Cardiac fibroblast (primary cell): ENCODE data around the gene SOX30.
"Not testable (repeated sequence)": the region's sequence is repeated elsewhere in the genome, so short reads cannot be mapped to it uniquely, and the experiment has no call there.

ENCODE experiments used
- DNase-seq, 2 donors: peaks; one replicate each; pipeline versions ENCODE4 v3.0.0 to v3.0.0-alpha.2; 2010; ENCODE audit warnings: low read depth in 2 of 2
- H3K4me3 ChIP-seq, 2 donors: replicated peaks in 1 of 2; 1 replicate in 1 of 2; 2 replicates in 1 of 2; pipeline ENCODE4 v1.5.1; 2011; ENCODE audit warnings: low read depth in 2 of 2, low read length in 2 of 2, mild to moderate bottlenecking in 2 of 2, moderate library complexity in 1 of 2
- TF ChIP-seq, protein P1 (sequence below): IDR thresholded peaks from one replicate; pipeline ENCODE4 v1.5.1; 2011; ENCODE audit warnings: low read depth, mild to moderate bottlenecking, low read length, inconsistent platforms

The SOX30 gene

DNA sequence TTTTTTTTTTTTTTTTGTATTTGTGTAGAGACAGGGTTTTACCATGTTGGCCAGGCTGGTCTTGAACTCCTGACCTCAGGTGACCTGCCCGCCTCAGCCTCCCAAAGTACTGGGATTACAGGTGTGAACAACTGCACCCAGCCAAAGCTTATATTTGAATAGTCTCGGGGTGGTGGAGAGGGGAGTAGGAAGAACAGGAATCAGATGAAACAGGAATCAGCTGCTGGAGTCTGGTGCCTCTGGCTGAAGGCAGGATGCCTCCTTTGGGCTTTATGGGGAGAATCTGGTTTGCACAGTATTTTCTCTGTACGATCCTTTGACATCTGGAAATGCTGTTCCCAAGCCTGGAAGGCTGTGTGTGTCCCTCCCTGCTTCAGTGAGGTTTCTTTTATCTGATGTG lies 30.0 kb upstream of the SOX30 start:
- no peak overlapping the region for H3K4me3 ChIP-seq
- TF ChIP-seq, protein P1, sequence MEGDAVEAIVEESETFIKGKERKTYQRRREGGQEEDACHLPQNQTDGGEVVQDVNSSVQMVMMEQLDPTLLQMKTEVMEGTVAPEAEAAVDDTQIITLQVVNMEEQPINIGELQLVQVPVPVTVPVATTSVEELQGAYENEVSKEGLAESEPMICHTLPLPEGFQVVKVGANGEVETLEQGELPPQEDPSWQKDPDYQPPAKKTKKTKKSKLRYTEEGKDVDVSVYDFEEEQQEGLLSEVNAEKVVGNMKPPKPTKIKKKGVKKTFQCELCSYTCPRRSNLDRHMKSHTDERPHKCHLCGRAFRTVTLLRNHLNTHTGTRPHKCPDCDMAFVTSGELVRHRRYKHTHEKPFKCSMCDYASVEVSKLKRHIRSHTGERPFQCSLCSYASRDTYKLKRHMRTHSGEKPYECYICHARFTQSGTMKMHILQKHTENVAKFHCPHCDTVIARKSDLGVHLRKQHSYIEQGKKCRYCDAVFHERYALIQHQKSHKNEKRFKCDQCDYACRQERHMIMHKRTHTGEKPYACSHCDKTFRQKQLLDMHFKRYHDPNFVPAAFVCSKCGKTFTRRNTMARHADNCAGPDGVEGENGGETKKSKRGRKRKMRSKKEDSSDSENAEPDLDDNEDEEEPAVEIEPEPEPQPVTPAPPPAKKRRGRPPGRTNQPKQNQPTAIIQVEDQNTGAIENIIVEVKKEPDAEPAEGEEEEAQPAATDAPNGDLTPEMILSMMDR, result no peak
- no peak for DNase-seq

DNA sequence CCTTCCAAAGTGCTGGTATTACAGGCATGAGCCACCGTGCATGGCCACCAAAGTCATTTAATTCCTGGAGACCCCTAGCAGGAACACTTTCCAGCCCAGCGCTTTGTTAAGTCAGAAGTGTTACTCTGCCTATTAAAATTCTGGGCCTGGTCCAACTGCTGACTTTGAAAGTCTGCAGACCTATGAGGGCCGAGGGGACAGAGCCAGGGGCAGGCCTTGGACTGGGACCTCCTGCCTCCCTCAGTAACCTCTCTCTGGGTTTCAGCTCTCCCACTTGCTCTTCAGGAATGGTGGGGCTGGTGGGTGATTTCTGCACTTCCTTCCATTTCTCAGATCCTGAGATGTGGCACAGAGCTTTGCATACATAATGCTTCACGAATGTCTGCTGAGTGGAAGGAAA lies 28.8 kb upstream of the SOX30 start:
- H3K4me3 ChIP-seq, result no peak overlapping the region
- TF ChIP-seq, protein P1, result no peak
- DNase-seq, result no peak

DNA sequence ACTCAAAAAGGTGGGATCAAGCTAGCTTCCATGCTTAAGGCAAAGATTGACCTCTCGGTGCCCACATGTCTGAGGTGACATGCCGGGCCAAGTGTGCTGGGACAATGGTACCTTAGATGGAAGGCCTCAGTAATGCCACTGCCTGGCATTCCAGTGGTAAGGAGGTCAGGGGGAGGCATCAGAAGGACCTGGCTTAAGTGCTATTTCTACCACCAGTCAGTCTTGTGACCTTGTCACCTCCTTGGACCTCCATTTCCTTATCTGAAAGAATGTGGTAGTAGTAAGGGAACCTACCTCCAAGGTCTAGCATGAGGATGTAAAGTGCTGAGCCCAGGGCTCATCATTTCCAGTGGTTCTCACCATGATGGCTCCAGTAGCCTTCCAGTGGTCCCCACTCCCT lies 28.0 kb upstream of the SOX30 start:
- H3K4me3 ChIP-seq, result no peak overlapping the region
- DNase-seq, result no peak
- TF ChIP-seq, protein P1, result no peak

DNA sequence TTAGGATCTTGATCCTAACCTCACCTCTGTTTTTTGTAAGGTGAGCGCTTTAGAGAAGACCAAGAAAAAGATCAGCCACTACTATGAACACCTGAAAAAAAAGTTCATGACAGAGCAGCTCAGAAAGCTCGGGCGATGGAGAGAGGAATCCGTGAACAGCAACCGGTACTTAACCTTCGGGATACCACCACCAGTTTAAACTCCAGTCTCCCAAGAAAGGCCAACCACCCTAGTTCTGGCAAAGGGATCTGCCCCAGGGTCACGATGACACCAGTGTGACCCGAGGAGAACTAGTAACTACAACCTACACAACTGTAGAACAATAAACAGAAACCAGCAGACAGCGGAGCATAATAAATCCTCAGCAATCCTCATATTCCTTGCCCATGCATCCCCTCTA lies 27.6 kb upstream of the SOX30 start:
- TF ChIP-seq, protein P1, result no peak
- H3K4me3 ChIP-seq, result no peak overlapping the region
- no peak for DNase-seq

DNA sequence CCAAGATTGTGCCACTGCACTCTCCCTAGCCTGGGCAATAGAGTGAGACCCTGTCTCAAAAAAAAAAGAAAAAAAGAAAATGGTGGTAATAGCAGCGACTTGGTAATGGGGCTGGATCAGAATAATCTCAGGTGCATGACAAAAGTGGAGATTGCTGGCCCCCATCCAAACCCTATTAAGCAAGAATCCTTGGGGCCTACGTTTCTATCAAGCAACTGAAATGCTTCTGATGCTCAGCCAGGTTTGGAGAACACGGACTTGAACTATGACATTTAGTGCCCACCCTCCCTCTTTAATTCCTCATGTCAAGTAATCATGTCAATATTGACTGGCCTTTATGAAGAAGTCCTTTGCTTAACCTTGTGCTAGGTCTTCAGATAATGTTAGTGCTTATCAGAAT lies 25.7 kb upstream of the SOX30 start:
- H3K4me3 ChIP-seq, result no peak overlapping the region
- TF ChIP-seq, protein P1, result no peak
- DNase-seq, result no peak

DNA sequence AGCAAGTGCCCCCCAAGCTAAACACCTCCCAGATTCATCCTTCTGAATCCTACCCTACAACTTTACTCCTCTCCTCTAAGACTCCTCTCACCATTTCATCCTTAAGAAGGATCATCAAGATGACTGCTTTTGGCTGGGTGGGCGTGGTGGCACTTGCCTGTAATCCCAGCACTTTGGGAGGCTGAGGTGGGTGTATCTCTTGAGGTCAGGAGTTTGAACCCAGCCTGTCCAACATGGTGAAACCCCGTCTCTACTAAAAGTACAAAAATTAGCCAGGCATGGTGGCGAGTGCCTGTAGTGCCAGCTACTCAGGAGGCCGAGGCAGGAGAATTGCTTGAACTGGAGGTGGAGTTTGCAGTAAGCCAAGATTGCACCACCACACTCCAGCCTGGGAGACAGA lies 22.1 kb upstream of the SOX30 start:
- not testable (repeated sequence) for H3K4me3 ChIP-seq, DNase-seq

DNA sequence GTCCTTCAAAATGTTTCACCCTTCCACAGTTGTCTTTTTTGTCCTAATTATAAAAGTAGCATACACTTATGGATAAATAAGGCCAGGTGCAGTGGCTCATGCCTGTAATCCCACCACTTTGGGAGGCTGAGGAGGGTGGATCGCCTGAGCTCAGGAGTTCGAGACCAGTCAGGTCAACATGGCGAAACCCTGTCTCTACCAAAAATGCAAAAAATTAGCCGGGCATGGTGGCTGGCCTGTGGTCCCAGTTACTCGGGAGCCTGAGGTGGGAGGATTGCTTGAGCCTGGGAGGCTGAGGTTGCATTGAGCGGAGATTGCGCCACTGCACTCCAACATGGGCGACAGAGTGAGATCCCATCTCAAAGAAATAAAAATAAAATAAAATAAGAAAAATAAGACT lies 20.7 kb upstream of the SOX30 start:
- no peak for DNase-seq
- TF ChIP-seq, protein P1, result no peak
- H3K4me3 ChIP-seq, result no peak overlapping the region
